ENCODE data around the gene ESAM. TPM values are rescaled to one million over a fixed set of nuclear protein-coding genes. Genes with fewer than 3 reads are reported as not detected.

Gene ESAM
- total RNA-seq, 1 experiment from 2014 or later: 0.92 TPM

GRCh38 chr11:124716591-124716990 is 45.5 kb downstream of the ESAM start:
- peaks cover 80% of the 10 kb centered on the region for H3K27me3 Mint-ChIP-seq (ENCODE audit: low read depth)
- Histone ChIP-seq H3K18ac (ENCODE audit: insufficient read length, low read depth, low read length) (no peak overlapping the region), H2BK120ac (ENCODE audit: low read depth, low read length, poor library complexity, severe bottlenecking) (no peak overlapping the region), H3K56ac (ENCODE audit: insufficient read length, low read depth, low read length) (no peak overlapping the region), H4K5ac (ENCODE audit: insufficient read length, low read depth, low read length) (no peak overlapping the region), H3T11ph (ENCODE audit: low read length) (no peak overlapping the region), H4K20me1 (ENCODE audit: control insufficient read depth, insufficient read depth, insufficient read length) (no peaks in the 10 kb centered on the region), H3K79me2 (ENCODE audit: insufficient read depth, low read length) (no peaks in the 10 kb centered on the region), H2AK5ac (ENCODE audit: insufficient read length, low read length) (no peak overlapping the region), H3K27ac (ENCODE audit: insufficient read length, low read depth, low read length) (no peak overlapping the region), H3K4me1 (ENCODE audit: insufficient read depth, low read length) (peaks cover 6% of the 10 kb centered on the region), H3K9me3 (ENCODE audit: control insufficient read depth, low read depth, low read length) (no peaks in the 10 kb centered on the region), H3K79me1 (ENCODE audit: insufficient read depth, low read depth, low read length, poor library complexity, severe bottlenecking) (no peaks in the 10 kb centered on the region), H3K4me2 (ENCODE audit: insufficient read depth, insufficient read length, low read length) (no peak overlapping the region), H3K9ac (ENCODE audit: extremely low read depth, insufficient read length, low read length) (no peak overlapping the region), H3K4ac (ENCODE audit: low read depth, low read length) (no peak overlapping the region), H3K23ac (ENCODE audit: insufficient read length, low read depth, low read length) (no peak overlapping the region), H2BK12ac (ENCODE audit: insufficient read length, low read depth, low read length) (no peak overlapping the region), H2BK15ac (ENCODE audit: low read depth, low read length) (no peak overlapping the region), H3K27me3 (ENCODE audit: insufficient read depth, low read length) (peaks cover 45% of the 10 kb centered on the region), H3K14ac (ENCODE audit: insufficient read depth, low read length) (no peak overlapping the region), H2BK5ac (ENCODE audit: insufficient read length, low read length) (no peak overlapping the region), H3K23me2 (ENCODE audit: insufficient read length, low read depth, low read length, poor library complexity, severe bottlenecking) (peaks cover 9% of the 10 kb centered on the region), H2AFZ (ENCODE audit: low read length) (no peak overlapping the region), H4K91ac (ENCODE audit: insufficient read length, low read depth, low read length) (no peak overlapping the region), H4K8ac (replicated peaks; ENCODE audit: insufficient read length, low read depth, low read length) (no peak overlapping the region), H2BK20ac (ENCODE audit: low read depth, low read length, poor library complexity, severe bottlenecking) (no peak overlapping the region)
- no peak for DNase-seq
- WGBS (ENCODE audit: extremely low coverage, insufficient read length, low lambda C conversion rate): no CpG with 5 or more reads among the region's 3 CpGs
- H3K9me3 Mint-ChIP-seq: no peaks in the 10 kb centered on the region
- peaks cover 17 to 23% of the 10 kb centered on the region in 2 experiments for H3K4me1 Mint-ChIP-seq
- H3K27ac Mint-ChIP-seq: no peak overlapping the region
- no peaks in the 10 kb centered on the region for H3K36me3 Mint-ChIP-seq (ENCODE audit: insufficient read depth in 1 of 3, low read depth in 3 of 3)
- no peak overlapping the region for H3K4me3 Mint-ChIP-seq
- no peak for TF ChIP-seq CTCF (conservative IDR thresholded peaks at IDR 0.05)

All from H9 (cell line).